Smooth muscle cell (in vitro differentiated cells): Measurements from ENCODE around the gene ARF3. TPM values are rescaled to one million over a fixed set of nuclear protein-coding genes. Genes with fewer than 3 reads are reported as not detected.

ENCODE experiments used
- DNase-seq: peaks from one replicate; lab custom pipeline; 2025; ENCODE audit not compliant: unreplicated experiment; lab: John Stamatoyannopoulos, UW
- H2AFZ ChIP-seq: fragments of 200-600 bp; sonication (generic); 2 replicates; pipeline ENCODE4 v1.6.0; 2016; ENCODE audit warnings: antibody characterized with exemption, low read depth, mild to moderate bottlenecking
- H3F3A ChIP-seq: fragments of 200-600 bp; sonication (generic); 2 replicates; pipeline ENCODE4 v1.6.0; 2017; ENCODE audit warnings: antibody characterized with exemption, low read depth
- H3K27ac ChIP-seq: fragments of 200-600 bp; sonication (generic); 2 replicates; pipeline ENCODE4 v1.5.1; 2016; ENCODE audit warnings: low read depth, mild to moderate bottlenecking
- H3K27me3 ChIP-seq: fragments of 200-600 bp; sonication (generic); 2 replicates; pipeline ENCODE4 v1.6.1; 2016; ENCODE audit warnings: low read depth, mild to moderate bottlenecking
- H3K36me3 ChIP-seq: fragments of 200-600 bp; sonication (generic); 2 replicates; pipeline ENCODE4 v1.5.1; 2016; ENCODE audit warnings: low read depth
- H3K4me1 ChIP-seq: fragments of 200-600 bp; sonication (generic); 2 replicates; pipeline ENCODE4 v1.5.1; 2016; ENCODE audit warnings: low read depth
- H3K4me2 ChIP-seq: fragments of 200-600 bp; sonication (generic); 2 replicates; pipeline ENCODE4 v1.6.0; 2016; ENCODE audit warnings: mild to moderate bottlenecking
- H3K4me3 ChIP-seq: fragments of 200-600 bp; sonication (generic); 2 replicates; pipeline ENCODE4 v1.5.1; 2016; ENCODE audit warnings: mild to moderate bottlenecking
- H3K79me2 ChIP-seq: fragments of 200-600 bp; sonication (generic); 2 replicates; pipeline ENCODE4 v1.6.0; 2016; ENCODE audit warnings: low read depth, mild to moderate bottlenecking
- H3K9ac ChIP-seq: fragments of 200-600 bp; sonication (generic); 2 replicates; pipeline ENCODE4 v1.6.0; 2016; ENCODE audit warnings: low read depth
- H3K9me3 ChIP-seq: fragments of 200-600 bp; sonication (generic); replicated peaks from 2 replicates; pipeline ENCODE4 v1.5.1; 2016; ENCODE audit warnings: low read depth
- H4K20me1 ChIP-seq: fragments of 200-600 bp; sonication (generic); 2 replicates; pipeline ENCODE4 v1.6.0; 2016; ENCODE audit warnings: low read depth
- CTCF ChIP-seq: fragments of 200-600 bp; sonication (generic); IDR thresholded peaks from 2 replicates; pipeline ENCODE4 v1.5.1; 2017; ENCODE audit warnings: borderline replicate concordance, mild to moderate bottlenecking, antibody characterized with exemption; ENCODE audit not compliant: insufficient read depth, poor library complexity, severe bottlenecking
- WGBS: methylation state at CpG from one replicate; pipeline ENCODE4 v1.1.7; 2016; ENCODE audit warnings: low lambda C conversion rate; 5-methylcytosine and 5-hydroxymethylcytosine counted together
- polyA plus RNA-seq: library from polyadenylated mRNA; unstranded; fragments of >200 nt; fragmentation: Nextera tagmentation; extraction: Ambion mirVana; gene quantifications from 2 replicates; pipeline ENCODE4 v1.2.1, GENCODE V29; 2016
- total RNA-seq: library from RNA; depleted of rRNA; stranded (reverse); fragments of >200 nt; gene quantifications from 2 replicates; pipeline ENCODE4 v1.2.3, GENCODE V29; 2014

The ARF3 gene
- total and polyA plus RNA-seq, 2 experiments from 2014 or later = 59.9 to 67.7 TPM

- H3K9me3 ChIP-seq = no peaks in the 10 kb centered on the region
- H3K9ac ChIP-seq = no peak overlapping the region
- H3K4me3 ChIP-seq = no peak overlapping the region
- no peaks in the 10 kb centered on the region for H3K79me2 ChIP-seq
- 76% methylated on average over 6 of the region's 6 CpGs for WGBS
- no peaks in the 10 kb centered on the region for H3K36me3 ChIP-seq
- no peak overlapping the region for H3K27ac ChIP-seq
- H3K27me3 ChIP-seq = peaks cover 98% of the 10 kb centered on the region
- H3K4me2 ChIP-seq = no peak overlapping the region
- H4K20me1 ChIP-seq = no peaks in the 10 kb centered on the region
- H3F3A ChIP-seq = no peaks in the 10 kb centered on the region
- no peak for DNase-seq
- no peak for TF ChIP-seq CTCF
- peaks cover 17% of the 10 kb centered on the region for H3K4me1 ChIP-seq
- no peak overlapping the region for H2AFZ ChIP-seq
Observed at GRCh38 chr12:48982397-48983080, 25.3 kb upstream of the ARF3 start.

- WGBS = 24% methylated on average over 13 of the region's 13 CpGs
Observed at GRCh38 chr12:48981757-48982157, 24.5 kb upstream of the ARF3 start.

GRCh38 chr12:48980953-48981756 lies 23.9 kb upstream of the ARF3 start:
- H3K9ac ChIP-seq = no peak overlapping the region
- TF ChIP-seq CTCF = peak; percentile 9
- no peak overlapping the region for H3K27ac ChIP-seq
- H3K36me3 ChIP-seq = no peaks in the 10 kb centered on the region
- no peaks in the 10 kb centered on the region for H4K20me1 ChIP-seq
- DNase-seq = no peak
- H3K27me3 ChIP-seq = peaks cover 98% of the 10 kb centered on the region
- H3K4me1 ChIP-seq = peaks cover 17% of the 10 kb centered on the region
- H3K4me3 ChIP-seq = peak overlapping the region; percentile 22
- H3K79me2 ChIP-seq = no peaks in the 10 kb centered on the region
- 6% methylated on average over 55 of the region's 91 CpGs for WGBS
- H2AFZ ChIP-seq = no peak overlapping the region
- no peaks in the 10 kb centered on the region for H3K9me3 ChIP-seq
- peak overlapping the region; percentile 65 for H3K4me2 ChIP-seq
- H3F3A ChIP-seq = no peaks in the 10 kb centered on the region

More at GRCh38 chr12:48981757-48982157, 24.5 kb upstream of the ARF3 start:
- H3K27me3 ChIP-seq = peaks cover 98% of the 10 kb centered on the region
- no peak for DNase-seq
- no peak overlapping the region for H3K4me3 ChIP-seq
- H3K27ac ChIP-seq = no peak overlapping the region
- TF ChIP-seq CTCF = no peak
- H3K4me1 ChIP-seq = peaks cover 17% of the 10 kb centered on the region
- H3K9me3 ChIP-seq = no peaks in the 10 kb centered on the region
- H4K20me1 ChIP-seq = no peaks in the 10 kb centered on the region
- H2AFZ ChIP-seq = no peak overlapping the region
- H3K4me2 ChIP-seq = peak overlapping the region; percentile 65
- H3F3A ChIP-seq = no peaks in the 10 kb centered on the region
- H3K36me3 ChIP-seq = no peaks in the 10 kb centered on the region
- no peak overlapping the region for H3K9ac ChIP-seq
- H3K79me2 ChIP-seq = no peaks in the 10 kb centered on the region
